Right lobe of liver (tissue), 6 donors: ENCODE data around the gene SYT1. TPM values are rescaled to one million over a fixed set of nuclear protein-coding genes. Genes with fewer than 3 reads are reported as not detected.

Experiments used
- ATAC-seq, 4 donors: fragments of 200-7000 bp; cut with Tn5 transposase; one replicate each; pipeline ENCODE4 v1.9.1; 2020; ENCODE audit warnings: mild to moderate bottlenecking in 4 of 4, moderate library complexity in 4 of 4
- DNase-seq, 3 donors: peaks; one replicate each; pipeline ENCODE4 v3.0.0-alpha.2; 2020
- H3K27ac ChIP-seq, 3 donors: fragments of 200-600 bp; one replicate each; pipeline ENCODE4 v1.8.0; 2022
- H3K27me3 ChIP-seq, 2 donors: fragments of 200-600 bp; one replicate each; pipeline ENCODE4 v1.8.0; 2022
- H3K36me3 ChIP-seq, 4 donors: fragments of 200-600 bp; sonication (generic) in 1 of 4; one replicate each; pipeline versions ENCODE4 v1.5.1 to v1.8.0; 2017 to 2022; ENCODE audit warnings: control low read depth in 1 of 4
- H3K4me1 ChIP-seq, 4 donors: fragments of 200-600 bp; sonication (generic) in 1 of 4; one replicate each; pipeline versions ENCODE4 v1.5.1 to v1.8.0; 2017 to 2022; ENCODE audit warnings: control low read depth in 1 of 4
- H3K4me3 ChIP-seq, 3 donors: fragments of 200-600 bp; one replicate each; pipeline ENCODE4 v1.8.0; 2022
- H3K9me3 ChIP-seq, 4 donors: fragments of 200-600 bp; sonication (generic) in 1 of 4; one replicate each; pipeline versions ENCODE4 v1.5.1 to v1.8.0; 2017 to 2022; ENCODE audit warnings: control low read depth in 1 of 4
- CTCF ChIP-seq, 4 donors: fragments of 200-600 bp in 3 of 4; fragments of 450-650 bp in 1 of 4; IDR thresholded peaks; one replicate each; pipeline versions ENCODE4 v1.5.1 to v1.8.0; 2016 to 2022; ENCODE audit warnings: antibody characterized with exemption in 4 of 4, mild to moderate bottlenecking in 2 of 4
- POLR2A ChIP-seq: fragments of 450-650 bp; IDR thresholded peaks from one replicate; pipeline ENCODE4 v1.6.1; 2017; ENCODE audit warnings: antibody characterized with exemption, mild to moderate bottlenecking
- WGBS: methylation state at CpG from one replicate; pipeline ENCODE4 v1.1.6; 2018; ENCODE audit warnings: low coverage, low lambda C conversion rate; ENCODE audit not compliant: insufficient coverage; ENCODE audit errors: missing lambda C conversion rate; 5-methylcytosine and 5-hydroxymethylcytosine counted together
- intact Hi-C, 2 donors: fragments of 100-400 bp; cut with DNase I; formaldehyde crosslinking; loops; one replicate each; pipeline versions ENCODE4 v1.11.2 to v1.14.1; 2022
- total RNA-seq, 6 experiments: library from RNA; depleted of rRNA in 2 of 6; stranded (reverse); fragments of >200 nt in 2 of 6; fragmentation: NEBNext Ultra II Directional in 3 of 6; extraction: Animal tissue kit (Norgen Biotek cat#: 25700) in 3 of 6; gene quantifications; one replicate each; pipeline versions ENCODE4 v1.1.0 to v1.2.4, GENCODE V29; 2016 to 2023
- donor health status: DM: no; HTN: yes; CAD: no.
- donor health status: DM: no; HTN: no; CAD: no.
- donor health status: DM: no; HTN: no; CAD: no.
- donor health status: DM: no; HTN: yes; CAD: no.
- donor health status: DM: no; HTN: yes; CAD: no.

SYT1 gene
- total RNA-seq, 6 experiments from 2014 or later = 0.35 to 1.9 (median 0.81) TPM

GRCh38 chr12:79360936-79361335 is 496.4 kb downstream of the SYT1 start:
- H3K4me3 ChIP-seq = no peak overlapping the region

GRCh38 chr12:79364197-79364596 is 499.6 kb downstream of the SYT1 start:
- WGBS = 42% methylated on average over 4 of the region's 4 CpGs
- TF ChIP-seq POLR2A (no peak), CTCF (IDR thresholded peaks at IDR 0.05) (no peak)
- Histone ChIP-seq H3K36me3 (no peaks in the 10 kb centered on the region), H3K9me3 (no peaks in the 10 kb centered on the region), H3K4me3 (no peak overlapping the region), H3K27me3 (no peaks in the 10 kb centered on the region), H3K27ac (no peak overlapping the region), H3K4me1 (no peaks in the 10 kb centered on the region)
- ATAC-seq = no peak
- intact Hi-C loops = no loop called here
- DNase-seq = no peak

More at GRCh38 chr12:79360936-79361335, 496.4 kb downstream of the SYT1 start:
- intact Hi-C loops = no loop called here
- TF ChIP-seq CTCF (IDR thresholded peaks at IDR 0.05) (no peak), POLR2A (no peak)
- DNase-seq = no peak
- no peaks in the 10 kb centered on the region for H3K9me3 ChIP-seq
- no peaks in the 10 kb centered on the region for H3K27me3 ChIP-seq
- H3K36me3 ChIP-seq = no peaks in the 10 kb centered on the region
- H3K4me1 ChIP-seq = no peaks in the 10 kb centered on the region
- no peak for ATAC-seq
- H3K27ac ChIP-seq = no peak overlapping the region

GRCh38 chr12:79366374-79366773 is 501.8 kb downstream of the SYT1 start:
- 50% methylated on average over 1 of the region's 2 CpGs for WGBS
- DNase-seq = no peak
- TF ChIP-seq POLR2A (no peak), CTCF (IDR thresholded peaks at IDR 0.05) (no peak)

GRCh38 chr12:79367032-79367589 is 502.5 kb downstream of the SYT1 start:
- H3K4me3 ChIP-seq = no peak overlapping the region
- 66% methylated on average over 3 of the region's 3 CpGs for WGBS
- no peaks in the 10 kb centered on the region for H3K36me3 ChIP-seq
- no peak for TF ChIP-seq CTCF (IDR thresholded peaks at IDR 0.05)
- no peak for TF ChIP-seq POLR2A
- no peaks in the 10 kb centered on the region for H3K9me3 ChIP-seq
- intact Hi-C loops = no loop called here
- DNase-seq = no peak
- no peaks in the 10 kb centered on the region for H3K4me1 ChIP-seq
- H3K27me3 ChIP-seq = no peaks in the 10 kb centered on the region
- H3K27ac ChIP-seq = no peak overlapping the region
- no peak for ATAC-seq

More at GRCh38 chr12:79366374-79366773, 501.8 kb downstream of the SYT1 start:
- no peaks in the 10 kb centered on the region for H3K36me3 ChIP-seq
- no peaks in the 10 kb centered on the region for H3K4me1 ChIP-seq
- no peaks in the 10 kb centered on the region for H3K27me3 ChIP-seq
- H3K27ac ChIP-seq = no peak overlapping the region
- no peak overlapping the region for H3K4me3 ChIP-seq
- intact Hi-C loops = no loop called here
- ATAC-seq = no peak
- no peaks in the 10 kb centered on the region for H3K9me3 ChIP-seq

GRCh38 chr12:79370021-79370420 is 505.4 kb downstream of the SYT1 start:
- DNase-seq (no peak), ATAC-seq (no peak)
- H3K27ac ChIP-seq = no peak overlapping the region
- no peaks in the 10 kb centered on the region for H3K27me3 ChIP-seq
- no peaks in the 10 kb centered on the region for H3K36me3 ChIP-seq
- H3K9me3 ChIP-seq = no peaks in the 10 kb centered on the region
- TF ChIP-seq POLR2A (no peak), CTCF (IDR thresholded peaks at IDR 0.05) (no peak)
- 92% methylated on average over 2 of the region's 2 CpGs for WGBS
- intact Hi-C loops = no loop called here
- H3K4me1 ChIP-seq = no peaks in the 10 kb centered on the region
- H3K4me3 ChIP-seq = no peak overlapping the region
